ENCODE data around the gene MAPKAPK2.
"Not testable (repeated sequence)": the region's sequence is repeated elsewhere in the genome, so short reads cannot be mapped to it uniquely, and the experiment has no call there.

Gene MAPKAPK2

DNA sequence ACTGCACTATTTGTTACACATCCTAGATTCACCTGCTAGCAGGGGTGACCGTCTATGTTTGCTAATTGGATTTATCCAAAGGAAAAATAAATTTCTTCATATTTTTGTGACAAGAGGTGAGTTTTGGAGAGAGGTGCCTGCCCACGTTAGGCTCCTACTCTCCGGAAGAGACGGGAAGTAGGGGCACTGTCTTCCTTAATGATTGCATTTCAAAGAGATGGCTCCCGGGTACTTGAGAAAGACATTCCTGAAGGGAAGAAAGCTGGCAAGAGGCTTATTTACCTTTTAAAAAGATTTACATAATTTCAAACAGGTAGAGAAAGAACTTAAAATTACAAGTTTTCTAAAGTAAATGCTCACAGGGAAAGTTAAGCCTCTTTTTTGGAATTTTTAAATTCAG lies 67.2 kb downstream of the MAPKAPK2 start:
- Mint-ChIP-seq H3K27ac (no peak overlapping the region), H3K27me3 (no peaks in the 10 kb centered on the region), H3K4me1 (peaks cover 56% of the 10 kb centered on the region), H3K4me3 (no peak overlapping the region), H3K36me3 (peaks cover 3% of the 10 kb centered on the region), H3K9me3 (no peaks in the 10 kb centered on the region)

DNA sequence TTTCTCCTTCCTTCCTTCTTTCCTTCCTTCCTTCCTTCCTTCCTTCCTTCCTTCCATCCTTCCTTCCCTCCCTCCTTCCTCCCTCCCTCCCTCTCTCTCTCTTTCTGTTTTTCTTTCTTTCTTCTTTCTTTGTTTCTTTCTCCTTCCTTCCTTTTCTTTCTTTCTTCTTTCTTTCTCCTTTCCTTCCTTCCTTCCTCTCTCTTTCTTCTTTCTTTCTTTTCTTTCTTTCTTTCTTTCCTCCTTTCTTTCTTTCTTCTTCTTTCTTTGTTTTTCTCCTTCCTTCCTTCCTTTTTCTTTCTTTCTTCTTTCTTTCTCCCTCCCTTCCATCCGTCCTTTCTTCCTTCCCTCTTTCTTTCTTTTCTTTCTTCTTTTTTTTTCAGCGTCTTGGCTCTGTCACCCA lies 67.8 kb downstream of the MAPKAPK2 start:
- no peaks in the 10 kb centered on the region for H3K27me3 Mint-ChIP-seq
- no peak overlapping the region for H3K27ac Mint-ChIP-seq
- no peak overlapping the region for H3K4me3 Mint-ChIP-seq
- peaks cover 55% of the 10 kb centered on the region for H3K4me1 Mint-ChIP-seq
- no peaks in the 10 kb centered on the region for H3K9me3 Mint-ChIP-seq
- peaks cover 2% of the 10 kb centered on the region for H3K36me3 Mint-ChIP-seq

DNA sequence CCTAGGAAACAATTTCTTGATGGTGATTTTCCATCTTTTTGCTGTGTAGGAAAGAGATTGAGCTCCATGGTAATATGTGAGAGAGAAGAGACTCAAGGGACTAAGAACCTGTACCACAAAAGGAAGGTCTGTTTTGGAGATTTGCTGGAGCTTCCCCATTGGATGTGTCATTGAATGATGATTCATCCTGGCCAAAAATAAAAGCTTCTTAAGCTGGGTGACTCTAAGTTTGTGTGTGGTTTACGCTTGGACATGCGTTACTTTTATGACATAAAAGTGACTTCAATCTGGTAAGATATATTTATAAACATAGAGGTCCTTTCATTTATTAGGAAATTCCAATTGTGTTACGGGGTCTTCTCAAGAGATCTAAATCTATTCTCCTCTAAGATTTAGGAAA lies 68.4 kb downstream of the MAPKAPK2 start:
- Mint-ChIP-seq H3K36me3 (peaks cover 2% of the 10 kb centered on the region), H3K4me3 (no peak overlapping the region), H3K27ac (no peak overlapping the region), H3K27me3 (no peaks in the 10 kb centered on the region), H3K9me3 (no peaks in the 10 kb centered on the region), H3K4me1 (peaks cover 52% of the 10 kb centered on the region)

DNA sequence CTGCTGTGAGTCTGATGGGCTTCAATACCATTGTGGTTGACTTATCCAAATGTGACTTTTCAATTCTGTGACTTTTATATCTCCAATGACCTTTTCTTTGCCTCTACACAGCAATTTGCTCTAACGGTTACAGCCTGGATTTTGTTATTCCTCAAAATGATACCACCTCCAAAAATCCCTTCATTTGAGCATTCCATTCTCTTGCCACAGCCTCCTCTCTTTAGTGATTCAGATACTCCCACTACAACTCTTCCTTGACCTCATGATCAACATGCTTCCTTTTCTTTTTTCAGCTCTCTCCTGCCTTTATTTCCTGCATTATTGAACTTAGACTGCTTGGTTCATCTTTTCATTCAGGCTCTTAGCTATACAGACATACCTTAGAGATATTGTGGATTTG lies 69.3 kb downstream of the MAPKAPK2 start:
- H3K27me3 Mint-ChIP-seq = no peaks in the 10 kb centered on the region
- no peaks in the 10 kb centered on the region for H3K9me3 Mint-ChIP-seq
- H3K4me3 Mint-ChIP-seq = no peak overlapping the region

DNA sequence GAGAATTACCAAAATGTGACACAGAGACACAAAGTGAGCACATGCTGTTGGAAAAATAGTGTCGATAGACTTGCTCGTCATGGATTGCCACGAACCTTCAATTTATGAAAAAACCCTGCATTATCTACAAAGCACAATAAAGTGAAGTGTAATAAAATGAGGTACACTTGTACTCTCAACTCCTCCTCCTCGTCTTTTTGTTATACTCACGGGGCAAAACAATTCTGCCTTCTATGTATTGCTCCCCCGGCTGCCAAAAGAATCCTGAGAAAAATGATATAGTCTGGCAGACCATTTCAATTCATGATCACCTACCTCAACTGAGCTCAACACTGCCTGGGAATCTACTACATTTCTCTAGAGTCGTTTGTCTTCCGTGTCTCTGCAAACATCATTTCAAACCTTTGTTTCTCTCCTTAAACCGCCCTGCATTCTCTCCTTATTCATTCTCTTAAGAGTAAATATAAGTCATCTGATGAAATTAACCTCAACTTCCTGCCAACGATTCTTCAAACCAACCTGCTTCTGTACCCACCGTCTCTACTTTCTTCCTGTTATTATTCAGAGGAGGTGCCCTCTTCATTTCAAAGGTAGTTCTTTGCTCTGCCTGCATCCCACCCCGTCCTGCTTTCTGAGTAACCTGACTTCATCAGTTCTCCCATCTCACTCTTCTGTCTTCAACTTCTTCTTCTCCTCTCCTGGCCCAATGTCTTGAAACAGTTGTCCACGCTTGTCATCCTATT lies 73.0 kb downstream of the MAPKAPK2 start:
- H3K4me1 Mint-ChIP-seq = peaks cover 52% of the 10 kb centered on the region
- no peak overlapping the region for H3K27ac Mint-ChIP-seq
- H3K36me3 Mint-ChIP-seq = peaks cover 4% of the 10 kb centered on the region
- no peaks in the 10 kb centered on the region for H3K9me3 Mint-ChIP-seq
- H3K27me3 Mint-ChIP-seq = no peaks in the 10 kb centered on the region
- no peak overlapping the region for H3K4me3 Mint-ChIP-seq

More for the DNA sequence above, 69.3 kb downstream of the MAPKAPK2 start:
- H3K36me3 Mint-ChIP-seq = peaks cover 2% of the 10 kb centered on the region
- H3K27ac Mint-ChIP-seq = no peak overlapping the region
- H3K4me1 Mint-ChIP-seq = peaks cover 44% of the 10 kb centered on the region

DNA sequence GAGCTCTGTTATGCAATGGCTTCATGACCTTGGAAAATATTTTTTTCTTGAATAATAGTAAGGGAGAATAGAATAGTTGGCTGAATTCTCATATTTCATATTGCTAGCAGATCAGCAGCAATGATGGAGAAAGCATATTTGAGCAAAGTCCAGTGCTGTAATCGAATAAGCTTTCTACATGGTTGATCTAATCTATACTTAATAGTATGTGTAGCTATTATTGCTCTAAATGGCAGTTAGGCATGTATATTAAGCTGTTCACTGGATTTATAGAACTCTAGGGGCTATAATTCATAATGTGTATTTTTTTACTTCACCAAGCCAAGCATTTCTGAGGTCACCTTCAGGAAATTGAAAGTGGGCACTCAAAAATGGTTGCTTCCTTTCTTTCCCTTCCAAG lies 75.9 kb downstream of the MAPKAPK2 start:
- H3K27ac Mint-ChIP-seq = no peak overlapping the region

DNA sequence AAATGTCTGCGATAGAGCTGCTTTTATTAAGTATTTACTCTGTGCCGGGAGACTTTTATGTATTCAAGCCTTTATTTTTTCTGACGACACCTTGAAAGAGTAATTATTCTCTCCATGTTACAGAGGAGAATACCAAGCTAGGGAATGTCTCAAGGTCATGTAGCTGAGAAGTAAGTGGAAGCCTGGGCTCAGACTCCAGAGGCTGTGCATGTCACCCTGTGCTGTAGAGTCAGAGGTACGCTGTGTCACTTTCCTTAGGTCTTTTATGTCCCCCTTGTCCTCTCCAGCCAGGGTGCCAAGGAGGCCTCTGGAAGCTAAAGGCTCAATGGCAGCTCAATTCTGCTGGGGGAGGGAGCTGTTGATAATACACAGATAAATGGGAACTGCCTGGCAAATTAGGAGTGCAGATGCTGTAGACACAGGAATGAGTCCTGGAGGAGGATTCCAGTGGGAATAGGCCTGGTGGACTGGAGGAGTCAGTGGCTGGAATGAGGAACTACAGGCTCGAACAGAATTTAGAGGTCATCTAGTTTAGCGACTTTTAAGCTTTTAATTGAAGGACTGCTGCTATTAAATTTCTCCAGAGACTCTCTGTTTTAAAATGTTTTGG lies 76.6 kb downstream of the MAPKAPK2 start:
- Mint-ChIP-seq H3K27ac (no peak overlapping the region), H3K4me1 (peaks cover 54% of the 10 kb centered on the region), H3K9me3 (no peaks in the 10 kb centered on the region), H3K36me3 (peaks cover 2% of the 10 kb centered on the region), H3K4me3 (no peak overlapping the region), H3K27me3 (no peaks in the 10 kb centered on the region)

More for the DNA sequence above, 75.9 kb downstream of the MAPKAPK2 start:
- H3K9me3 Mint-ChIP-seq = no peaks in the 10 kb centered on the region
- peaks cover 2% of the 10 kb centered on the region for H3K36me3 Mint-ChIP-seq
- H3K4me3 Mint-ChIP-seq = no peak overlapping the region
- no peaks in the 10 kb centered on the region for H3K27me3 Mint-ChIP-seq
- H3K4me1 Mint-ChIP-seq = peaks cover 52% of the 10 kb centered on the region

DNA sequence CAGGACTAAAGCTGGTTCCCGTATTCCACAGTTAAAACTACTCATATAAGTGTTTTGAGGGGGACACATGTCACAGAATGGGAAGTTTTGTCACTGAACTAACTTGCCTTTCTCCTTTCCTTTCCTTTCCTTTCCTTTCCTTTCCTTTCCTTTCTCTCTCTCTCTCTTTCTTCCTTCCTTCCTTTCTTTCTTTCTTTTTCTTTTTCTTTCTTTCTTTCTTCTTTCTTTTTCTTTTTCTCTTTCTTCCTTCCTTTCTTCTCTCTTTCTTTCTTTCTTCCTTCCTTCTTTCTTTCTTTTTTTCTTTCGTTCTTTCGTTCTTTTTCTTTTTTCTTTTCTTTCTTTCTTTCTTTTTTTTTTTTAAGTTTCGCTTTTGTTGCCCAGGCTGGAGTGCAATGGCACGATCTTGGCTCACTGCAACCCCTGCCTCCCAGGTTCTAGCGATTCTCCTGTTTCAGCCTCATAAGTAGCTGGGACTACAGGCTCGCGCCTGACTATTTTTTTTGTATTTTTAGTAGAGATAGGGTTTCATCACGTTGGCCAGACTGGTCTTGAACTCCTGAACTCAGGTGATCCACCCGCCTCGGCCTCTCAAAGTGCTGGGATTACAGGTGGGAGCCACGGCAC lies 78.1 kb downstream of the MAPKAPK2 start:
- H3K27me3 Mint-ChIP-seq = not testable (repeated sequence)
- peak overlapping the region; percentile 80 for H3K27ac Mint-ChIP-seq

DNA sequence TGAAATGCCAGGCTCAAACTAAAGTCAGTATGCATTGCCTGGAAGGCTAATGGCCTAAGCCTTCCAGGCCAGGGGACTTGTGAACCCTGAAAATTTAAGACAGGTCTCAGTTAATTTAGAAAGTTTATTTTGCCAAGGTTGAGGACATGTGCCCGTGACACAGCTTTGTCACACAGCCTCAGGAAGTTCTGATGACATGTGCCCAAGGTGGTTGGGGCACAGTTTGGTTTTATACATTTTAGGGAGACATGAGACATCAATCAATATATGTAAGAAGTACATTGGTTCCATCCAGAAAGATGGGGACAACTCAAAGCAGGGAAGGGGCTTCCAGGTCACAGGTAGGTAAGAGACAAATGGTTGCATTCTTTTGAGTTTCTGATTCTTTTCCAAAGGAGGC lies 81.1 kb downstream of the MAPKAPK2 start:
- not testable (repeated sequence) for H3K9me3 Mint-ChIP-seq, H3K27ac Mint-ChIP-seq, H3K36me3 Mint-ChIP-seq, H3K27me3 Mint-ChIP-seq
- peak overlapping the region; percentile 9 for H3K4me3 Mint-ChIP-seq
- peaks cover 79% of the 10 kb centered on the region for H3K4me1 Mint-ChIP-seq

More for the DNA sequence above, 78.1 kb downstream of the MAPKAPK2 start:
- not testable (repeated sequence) for H3K4me3 Mint-ChIP-seq, H3K36me3 Mint-ChIP-seq, H3K9me3 Mint-ChIP-seq
- peaks cover 58% of the 10 kb centered on the region for H3K4me1 Mint-ChIP-seq

DNA sequence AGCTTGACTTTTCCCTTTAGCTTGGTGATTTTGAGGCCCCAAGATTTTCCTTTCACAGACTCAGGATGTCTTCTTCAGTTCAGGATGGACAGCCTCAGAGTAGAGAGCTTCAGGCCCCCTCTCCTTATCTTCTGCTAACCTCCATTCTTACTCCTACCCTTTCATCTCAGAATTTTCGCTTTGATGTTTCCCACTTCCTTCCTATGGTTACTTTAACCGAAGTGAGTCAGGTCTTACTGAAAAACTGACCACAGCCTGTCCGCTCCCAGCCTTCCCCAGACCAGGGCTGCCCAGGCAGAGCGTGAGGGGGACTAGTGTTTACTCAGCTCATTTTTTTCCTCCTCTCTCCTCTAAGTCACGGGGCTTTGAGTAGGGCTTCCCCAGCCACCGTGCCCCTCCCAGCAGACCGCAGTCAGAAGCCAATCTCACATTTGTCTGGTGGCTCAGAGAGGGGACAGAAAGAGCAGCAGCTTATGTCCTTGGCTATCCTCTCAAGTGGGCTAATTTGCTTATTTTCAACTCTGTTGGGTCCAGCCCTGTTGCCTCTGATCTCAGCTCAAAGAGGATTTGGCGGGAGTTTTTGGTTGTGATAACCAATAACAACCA lies 81.6 kb downstream of the MAPKAPK2 start:
- H3K4me1 Mint-ChIP-seq = peaks cover 79% of the 10 kb centered on the region
- peaks cover under 1% of the 10 kb centered on the region for H3K36me3 Mint-ChIP-seq
- peak overlapping the region; percentile 71 for H3K27ac Mint-ChIP-seq
- H3K9me3 Mint-ChIP-seq = no peaks in the 10 kb centered on the region
- H3K27me3 Mint-ChIP-seq = no peaks in the 10 kb centered on the region
- H3K4me3 Mint-ChIP-seq = peak overlapping the region; percentile 67

DNA sequence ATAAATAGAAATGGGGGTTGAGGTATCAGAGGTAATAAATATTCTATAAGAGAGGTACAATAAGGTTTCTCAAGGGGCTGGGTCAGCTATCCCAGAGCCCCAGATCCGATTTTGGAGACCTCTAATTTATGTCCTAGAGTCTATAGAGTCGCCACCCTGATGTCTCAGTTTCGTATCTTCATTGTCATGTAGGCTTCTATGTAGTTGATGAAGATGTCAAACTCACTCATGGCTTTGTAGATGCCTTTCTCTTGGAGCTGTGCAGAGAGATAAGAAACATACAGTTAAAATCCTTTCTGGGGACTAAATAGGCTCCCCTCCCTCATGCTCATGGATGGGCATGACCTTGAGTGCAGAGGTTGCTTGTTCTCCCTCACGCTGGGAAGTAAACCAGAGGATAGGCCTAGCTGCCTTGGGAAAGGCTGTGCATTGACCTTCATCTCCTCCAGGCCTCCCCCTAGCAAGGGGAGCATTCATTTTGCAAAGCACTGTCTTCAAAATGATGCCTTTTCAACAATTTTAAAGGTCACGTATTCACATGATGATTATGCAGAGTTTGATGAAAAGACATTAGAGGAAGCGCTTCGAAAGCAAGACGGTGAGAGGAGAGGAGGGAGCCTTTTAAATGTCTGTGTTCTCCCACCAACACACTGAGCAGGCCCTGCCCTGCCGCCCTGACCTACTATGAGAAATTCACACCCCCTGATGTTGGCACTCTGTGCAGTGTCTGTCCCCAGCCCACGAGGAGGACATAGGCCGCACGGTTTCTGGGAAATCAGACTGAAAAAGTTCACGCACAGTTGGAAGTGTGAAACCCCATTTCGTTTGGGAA lies 84.0 kb downstream of the MAPKAPK2 start:
- H3K4me3 Mint-ChIP-seq = peak overlapping the region; percentile 34
- H3K27ac Mint-ChIP-seq = no peak overlapping the region
- no peaks in the 10 kb centered on the region for H3K9me3 Mint-ChIP-seq
- no peaks in the 10 kb centered on the region for H3K27me3 Mint-ChIP-seq
- peaks cover 87% of the 10 kb centered on the region for H3K4me1 Mint-ChIP-seq
- no peaks in the 10 kb centered on the region for H3K36me3 Mint-ChIP-seq

DNA sequence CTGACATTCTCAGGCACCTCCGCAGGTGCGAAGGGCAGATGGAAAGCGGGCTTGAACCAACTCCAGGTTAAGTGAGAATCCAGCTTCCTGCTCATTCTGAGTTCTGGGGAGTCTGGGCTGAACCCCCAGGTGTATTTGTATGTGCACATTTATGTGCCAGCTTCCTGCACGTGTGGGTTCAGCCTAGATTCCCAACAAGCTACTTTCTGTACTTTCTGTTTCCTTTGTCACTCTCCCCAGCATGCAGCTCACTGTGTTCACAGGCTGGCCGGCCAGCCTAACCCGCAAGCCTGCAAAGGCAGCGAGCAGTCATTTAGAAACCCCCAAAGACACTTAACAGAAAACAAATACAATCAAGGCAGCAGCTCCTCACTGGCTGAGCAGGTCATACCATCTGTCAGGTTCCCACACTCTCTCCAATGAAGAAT lies 84.6 kb downstream of the MAPKAPK2 start:
- Mint-ChIP-seq H3K4me1 (peaks cover 86% of the 10 kb centered on the region), H3K27ac (no peak overlapping the region), H3K4me3 (peak overlapping the region; percentile 34), H3K27me3 (no peaks in the 10 kb centered on the region), H3K9me3 (no peaks in the 10 kb centered on the region), H3K36me3 (no peaks in the 10 kb centered on the region)

DNA sequence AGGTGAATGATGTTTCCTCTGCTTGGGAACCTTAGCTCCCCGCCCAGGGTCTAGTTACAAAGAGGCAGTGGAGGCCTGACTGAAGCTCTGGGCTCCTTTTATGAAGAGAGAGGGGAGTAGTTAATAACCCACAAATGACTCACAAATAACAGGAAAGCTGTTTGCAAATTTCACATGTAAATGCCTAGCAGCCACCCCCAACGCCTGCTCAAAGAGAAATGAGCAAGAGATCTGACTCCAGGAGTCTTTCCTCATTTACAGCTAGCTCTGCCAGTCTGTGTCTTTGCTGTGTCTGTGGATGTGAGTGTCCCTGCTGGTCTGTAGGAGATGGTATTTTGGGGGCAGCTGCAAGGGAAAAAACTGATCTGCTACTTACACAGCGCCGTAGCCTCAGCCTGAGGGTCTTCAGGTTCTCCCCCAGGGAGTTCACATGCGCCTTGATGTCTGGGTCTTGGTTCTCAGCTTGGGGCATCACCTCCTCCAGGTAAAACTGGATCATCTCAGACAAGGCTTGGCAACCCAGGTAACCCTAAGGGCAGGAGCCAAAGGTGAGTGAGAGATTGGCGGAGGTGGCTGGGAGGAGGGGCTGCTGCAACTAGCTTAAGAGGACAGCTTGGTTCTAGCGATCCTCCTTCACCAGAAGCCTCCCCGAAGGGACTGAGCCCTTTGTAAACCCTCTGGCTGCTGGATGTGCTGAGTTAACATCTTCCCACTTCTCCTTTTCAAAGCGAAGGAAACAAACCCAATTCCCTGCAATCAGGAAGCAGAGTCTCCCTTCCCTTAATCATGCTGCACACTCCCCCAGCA lies 86.0 kb downstream of the MAPKAPK2 start, which contains the start of gene IL19:
Gene IL19, plus strand, starts transcription at position 243 of the 807 bp plus-strand sequence. CDS start 65,890 bp downstream, outside the sequence.
- H3K9me3 Mint-ChIP-seq = no peaks in the 10 kb centered on the region
- peak within 1 kb of the TSS; percentile 74 for H3K4me3 Mint-ChIP-seq
- H3K27me3 Mint-ChIP-seq = no peaks in the 10 kb centered on the region
- H3K4me1 Mint-ChIP-seq = peaks cover 77% of the 10 kb centered on the region
- H3K36me3 Mint-ChIP-seq = no peaks in the 10 kb centered on the region
- peak within 1 kb of the TSS; percentile 19 for H3K27ac Mint-ChIP-seq

DNA sequence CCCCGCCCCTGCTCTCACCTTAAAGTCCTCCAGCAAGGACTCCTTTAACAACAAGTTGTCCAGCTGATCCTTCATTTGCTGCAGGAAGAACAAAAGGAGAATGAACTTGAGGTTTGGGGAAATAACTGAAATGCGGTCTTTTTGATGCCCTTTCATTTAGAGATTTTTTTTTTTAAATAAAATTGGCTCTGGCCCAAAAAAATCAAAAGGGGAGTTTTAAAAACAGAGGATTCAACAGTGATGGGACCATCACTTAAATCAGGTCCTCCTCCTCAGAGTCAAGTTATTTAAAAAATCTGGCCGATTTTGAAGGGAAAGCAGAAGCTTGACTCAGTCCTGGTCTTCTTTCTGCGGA lies 86.6 kb downstream of the MAPKAPK2 start:
- no peaks in the 10 kb centered on the region for H3K27me3 Mint-ChIP-seq
- H3K27ac Mint-ChIP-seq = no peak overlapping the region
- peak overlapping the region; percentile 74 for H3K4me3 Mint-ChIP-seq
- no peaks in the 10 kb centered on the region for H3K9me3 Mint-ChIP-seq
- no peaks in the 10 kb centered on the region for H3K36me3 Mint-ChIP-seq
- H3K4me1 Mint-ChIP-seq = peaks cover 71% of the 10 kb centered on the region
